ENCODE measurements around the gene INPP5A. TPM values are rescaled to one million over a fixed set of nuclear protein-coding genes. Genes with fewer than 3 reads are reported as not detected.

INPP5A gene
- total RNA-seq, 1 donor from 2014 or later: 41.0 TPM

DNA sequence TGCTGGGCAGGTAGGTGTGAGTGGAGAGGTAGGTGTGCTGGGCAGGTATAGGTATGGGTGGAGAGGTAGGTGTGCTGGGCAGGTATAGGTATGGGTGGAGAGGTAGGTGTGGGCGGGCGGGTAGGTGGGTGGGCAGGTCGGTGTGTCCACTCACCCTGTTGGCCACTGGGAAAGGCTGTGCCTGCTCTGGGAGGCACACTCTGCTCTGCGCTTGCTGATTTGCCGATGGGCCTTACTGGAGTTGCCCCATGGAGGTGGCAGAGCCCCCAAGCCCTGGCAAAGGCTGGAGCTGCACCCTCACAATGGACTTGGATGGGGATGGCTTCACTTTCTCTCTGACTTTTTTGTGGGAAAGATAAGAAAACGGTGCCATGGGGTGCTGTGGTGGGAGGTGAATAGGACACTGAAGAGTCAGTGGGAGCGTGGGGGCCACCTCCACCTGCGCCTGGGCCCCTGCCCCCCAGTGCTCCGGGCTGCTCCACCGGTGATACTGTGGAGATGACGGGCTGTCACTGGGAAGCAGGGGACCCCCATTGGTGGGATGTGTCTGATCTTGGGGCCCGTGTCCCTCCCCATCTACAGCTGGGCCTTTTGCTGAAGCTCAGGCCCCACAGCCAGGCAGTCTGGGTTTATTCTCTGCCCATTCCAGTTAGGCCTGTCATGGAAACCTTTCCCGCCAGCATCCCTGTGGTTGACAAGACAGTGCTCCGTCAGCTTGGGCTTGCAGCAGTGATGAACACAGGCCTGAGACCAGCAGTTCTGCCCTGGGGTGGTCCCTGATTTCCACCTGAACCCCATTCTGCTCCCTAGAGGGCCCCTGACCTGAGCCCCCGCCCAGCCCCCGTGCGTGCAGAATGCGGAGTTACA lies 173.4 kb downstream of the INPP5A start:
- peaks cover 5% of the 10 kb centered on the region for H3K9me3 Mint-ChIP-seq
- DNase-seq (ENCODE audit: low spot score in 2 of 2, unreplicated experiment in 2 of 2): peak in 1 of 2 experiments; percentile 10

DNA sequence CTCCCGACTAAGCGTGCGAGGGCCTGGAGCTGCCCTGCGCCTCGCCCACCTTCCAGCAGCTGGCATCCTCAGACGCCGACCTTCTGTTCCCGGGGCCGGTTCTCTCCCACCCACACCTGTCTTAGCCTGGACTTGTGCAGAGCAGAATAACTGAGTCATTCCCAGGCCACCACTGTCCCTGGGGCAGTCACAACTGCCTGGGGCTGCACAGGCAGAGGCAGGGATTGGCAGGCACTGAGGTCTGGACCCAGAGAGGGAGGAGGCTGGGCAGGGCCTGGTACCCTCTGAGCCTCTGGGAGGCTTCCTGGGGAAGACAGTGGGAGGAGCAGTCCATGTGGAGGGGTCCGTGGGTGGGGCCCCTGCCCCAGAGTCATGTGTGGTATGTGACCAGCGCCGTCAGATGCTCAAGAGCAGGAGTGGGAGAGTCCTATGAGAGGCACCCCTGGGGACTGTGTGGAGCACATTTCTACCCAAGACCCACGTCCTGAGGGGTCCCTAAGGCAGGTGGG lies 174.1 kb downstream of the INPP5A start:
- Mint-ChIP-seq H3K36me3 (peaks cover 38% of the 10 kb centered on the region), H3K27ac (no peak overlapping the region), H3K27me3 (ENCODE audit: low read depth) (no peaks in the 10 kb centered on the region), H3K9me3 (no peaks in the 10 kb centered on the region), H3K4me1 (no peaks in the 10 kb centered on the region), H3K4me3 (no peak overlapping the region)
- peak in 1 of 2 experiments; percentile 6 for DNase-seq (ENCODE audit: low spot score in 2 of 2, unreplicated experiment in 2 of 2)
- TF ChIP-seq, protein P1, sequence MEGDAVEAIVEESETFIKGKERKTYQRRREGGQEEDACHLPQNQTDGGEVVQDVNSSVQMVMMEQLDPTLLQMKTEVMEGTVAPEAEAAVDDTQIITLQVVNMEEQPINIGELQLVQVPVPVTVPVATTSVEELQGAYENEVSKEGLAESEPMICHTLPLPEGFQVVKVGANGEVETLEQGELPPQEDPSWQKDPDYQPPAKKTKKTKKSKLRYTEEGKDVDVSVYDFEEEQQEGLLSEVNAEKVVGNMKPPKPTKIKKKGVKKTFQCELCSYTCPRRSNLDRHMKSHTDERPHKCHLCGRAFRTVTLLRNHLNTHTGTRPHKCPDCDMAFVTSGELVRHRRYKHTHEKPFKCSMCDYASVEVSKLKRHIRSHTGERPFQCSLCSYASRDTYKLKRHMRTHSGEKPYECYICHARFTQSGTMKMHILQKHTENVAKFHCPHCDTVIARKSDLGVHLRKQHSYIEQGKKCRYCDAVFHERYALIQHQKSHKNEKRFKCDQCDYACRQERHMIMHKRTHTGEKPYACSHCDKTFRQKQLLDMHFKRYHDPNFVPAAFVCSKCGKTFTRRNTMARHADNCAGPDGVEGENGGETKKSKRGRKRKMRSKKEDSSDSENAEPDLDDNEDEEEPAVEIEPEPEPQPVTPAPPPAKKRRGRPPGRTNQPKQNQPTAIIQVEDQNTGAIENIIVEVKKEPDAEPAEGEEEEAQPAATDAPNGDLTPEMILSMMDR (IDR thresholded peaks at IDR 0.05; ENCODE audit: unreplicated experiment): no peak

More for the DNA sequence above, 173.4 kb downstream of the INPP5A start:
- Mint-ChIP-seq H3K27ac (no peak overlapping the region), H3K4me1 (no peaks in the 10 kb centered on the region), H3K36me3 (peaks cover 38% of the 10 kb centered on the region), H3K27me3 (ENCODE audit: low read depth) (no peaks in the 10 kb centered on the region), H3K4me3 (no peak overlapping the region)
- TF ChIP-seq, protein P1 (IDR thresholded peaks at IDR 0.05; ENCODE audit: unreplicated experiment): no peak

DNA sequence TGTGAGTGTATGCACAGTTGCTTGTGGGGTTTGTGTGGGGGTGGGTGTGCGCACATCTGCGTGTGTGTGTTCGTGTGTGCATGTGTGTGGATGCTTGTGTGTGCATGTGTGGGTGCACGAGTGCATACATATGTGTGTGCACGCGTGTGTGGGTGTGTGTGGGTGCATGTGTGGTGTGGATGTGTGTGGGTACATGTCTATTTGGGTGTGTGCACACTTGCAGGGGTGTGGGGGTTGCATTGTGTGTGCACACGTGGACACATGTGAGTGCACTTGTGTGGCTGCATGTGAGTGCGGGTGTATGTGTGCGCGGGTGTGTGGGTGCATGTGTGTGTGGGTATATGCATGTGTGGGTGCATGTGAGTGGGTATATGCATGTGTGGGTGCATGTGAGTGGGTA lies 174.7 kb downstream of the INPP5A start:
- H3K4me1 Mint-ChIP-seq: no peaks in the 10 kb centered on the region
- peaks cover 34% of the 10 kb centered on the region for H3K36me3 Mint-ChIP-seq
- no peak overlapping the region for H3K4me3 Mint-ChIP-seq
- no peaks in the 10 kb centered on the region for H3K27me3 Mint-ChIP-seq (ENCODE audit: low read depth)
- TF ChIP-seq, protein P1 (IDR thresholded peaks at IDR 0.05; ENCODE audit: unreplicated experiment): no peak
- peak in 1 of 2 experiments; percentile 7 for DNase-seq (ENCODE audit: low spot score in 2 of 2, unreplicated experiment in 2 of 2)
- H3K27ac Mint-ChIP-seq: no peak overlapping the region
- H3K9me3 Mint-ChIP-seq: no peaks in the 10 kb centered on the region

DNA sequence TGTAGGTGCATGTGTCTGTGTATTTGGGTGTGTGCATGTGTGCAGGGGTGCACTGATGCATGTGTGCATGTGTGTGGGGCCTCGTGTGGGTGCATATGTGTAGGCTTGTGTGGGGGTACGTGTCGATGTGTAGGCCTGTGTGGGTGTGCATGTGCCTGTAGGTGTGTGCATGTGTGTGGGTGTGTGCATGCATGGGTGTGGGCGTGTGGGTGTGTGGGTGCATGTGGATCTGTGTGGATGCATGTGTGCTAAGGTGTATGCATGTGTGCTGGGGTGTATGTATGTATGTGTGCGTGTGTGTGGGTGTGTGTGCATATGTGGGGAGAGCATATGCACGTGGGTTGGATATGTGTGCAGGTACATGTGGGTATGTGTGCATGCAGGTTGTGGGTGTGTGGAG lies 175.2 kb downstream of the INPP5A start:
- no peaks in the 10 kb centered on the region for H3K27me3 Mint-ChIP-seq (ENCODE audit: low read depth)
- no peak overlapping the region for H3K27ac Mint-ChIP-seq
- TF ChIP-seq, protein P1 (IDR thresholded peaks at IDR 0.05; ENCODE audit: unreplicated experiment): no peak
- H3K9me3 Mint-ChIP-seq: no peaks in the 10 kb centered on the region
- peaks cover 30% of the 10 kb centered on the region for H3K36me3 Mint-ChIP-seq
- no peaks in the 10 kb centered on the region for H3K4me1 Mint-ChIP-seq
- no peak overlapping the region for H3K4me3 Mint-ChIP-seq
- no peak for DNase-seq (ENCODE audit: low spot score in 2 of 2, unreplicated experiment in 2 of 2)

DNA sequence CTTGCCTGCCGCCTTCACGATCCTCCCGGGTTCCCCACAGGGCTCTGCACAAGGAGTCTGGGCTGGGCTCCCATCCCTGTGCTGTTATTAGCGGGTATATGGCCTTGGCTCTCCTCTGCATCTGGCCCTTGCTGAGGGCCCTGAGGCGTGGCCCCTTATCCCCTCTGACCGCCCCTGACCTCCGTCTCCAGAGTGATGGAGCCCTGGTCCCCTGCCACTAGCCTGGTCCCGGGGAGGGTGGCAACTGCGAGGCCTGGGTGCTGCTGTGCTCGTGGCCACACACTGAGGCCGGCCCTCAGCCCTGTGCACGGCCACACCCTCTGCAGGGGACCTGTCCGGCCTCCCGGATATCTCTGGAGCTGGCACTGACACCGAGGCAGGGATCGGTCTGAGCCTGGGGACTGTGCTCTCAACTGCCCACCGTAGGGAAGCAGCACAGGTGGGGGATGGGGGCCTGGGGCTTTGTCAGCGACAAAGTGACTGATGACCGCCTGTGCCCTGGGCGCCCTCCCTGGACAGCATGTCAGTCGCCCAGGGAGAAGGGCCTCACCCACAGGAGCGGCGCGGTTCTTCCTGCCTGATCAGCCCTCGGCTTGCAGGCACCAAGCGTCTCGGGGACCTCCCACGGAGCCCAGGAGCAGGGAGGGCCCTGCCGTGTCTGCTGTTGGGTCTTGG lies 176.0 kb downstream of the INPP5A start:
- peak in 1 of 2 experiments; percentile 15 for DNase-seq (ENCODE audit: low spot score in 2 of 2, unreplicated experiment in 2 of 2)
- Mint-ChIP-seq H3K36me3 (peaks cover 25% of the 10 kb centered on the region), H3K27ac (no peak overlapping the region), H3K9me3 (no peaks in the 10 kb centered on the region), H3K4me1 (no peaks in the 10 kb centered on the region), H3K27me3 (ENCODE audit: low read depth) (no peaks in the 10 kb centered on the region), H3K4me3 (no peak overlapping the region)
- TF ChIP-seq, protein P1 (IDR thresholded peaks at IDR 0.05; ENCODE audit: unreplicated experiment): no peak

All from mesothelial cell of epicardium (in vitro differentiated cells).